ENCODE data around the gene TMEM167B. TPM values are rescaled to one million over a fixed set of nuclear protein-coding genes. Genes with fewer than 3 reads are reported as not detected.

TMEM167B gene
- total and polyA plus RNA-seq, 5 donors from 2014 or later = 29.3 to 69.7 (median 37.2) TPM

- Mint-ChIP-seq H3K9me3 (no peaks in the 10 kb centered on the region), H3K27ac (no peak overlapping the region), H3K4me1 (peaks cover 17 to 52% (median 32%) of the 10 kb centered on the region in 4 donors), H3K36me3 (peaks cover 21% of the 10 kb centered on the region), H3K27me3 (peaks cover 4% of the 10 kb centered on the region), H3K4me3 (peak overlapping the region in 1 of 4 donors; percentile 47)
- Histone ChIP-seq H3K4me1 (ENCODE audit: control insufficient read depth, insufficient read depth, low read length, poor library complexity, severe bottlenecking) (peaks cover 32% of the 10 kb centered on the region), H3K4me3 (ENCODE audit: low read depth, low read length) (no peak overlapping the region), H3K27ac (ENCODE audit: insufficient read depth, low read length, poor library complexity, severe bottlenecking) (no peak overlapping the region), H3K9me3 (ENCODE audit: control insufficient read depth in 2 of 2, low read length in 2 of 2) (no peaks in the 10 kb centered on the region), H3K36me3 (ENCODE audit: control insufficient read depth, insufficient read depth, low read length) (peaks cover 29% of the 10 kb centered on the region), H3K27me3 (ENCODE audit: control insufficient read depth, insufficient read depth, low read length) (no peaks in the 10 kb centered on the region)
- ATAC-seq (ENCODE audit: low read depth in 2 of 2) (no peak), DNase-seq (no peak)
Measured at GRCh38 chr1:109096120-109096519, 5.6 kb downstream of the TMEM167B start.

GRCh38 chr1:109099938-109100773 is 9.6 kb downstream of the TMEM167B start:
- peaks cover 14% of the 10 kb centered on the region for H3K36me3 ChIP-seq (ENCODE audit: control insufficient read depth, insufficient read depth, low read length)
- H3K4me3 Mint-ChIP-seq = peak overlapping the region; percentile 92 to 99 (median 97)
- peaks cover 2 to 28% (median 15%) of the 10 kb centered on the region in 4 donors for H3K4me1 Mint-ChIP-seq
- H3K27ac Mint-ChIP-seq = peak overlapping the region; percentile 96 to 98 (median 98)
- H3K36me3 Mint-ChIP-seq = peaks cover 11% of the 10 kb centered on the region
- H3K4me3 ChIP-seq (ENCODE audit: low read depth, low read length) = peak overlapping the region; percentile 78
- H3K4me1 ChIP-seq (ENCODE audit: control insufficient read depth, insufficient read depth, low read length, poor library complexity, severe bottlenecking) = peaks cover 14% of the 10 kb centered on the region
- peak; percentile 96 to 99 (median 97) for DNase-seq
- peaks cover 4% of the 10 kb centered on the region for H3K27me3 Mint-ChIP-seq
- H3K27me3 ChIP-seq (ENCODE audit: control insufficient read depth, insufficient read depth, low read length) = no peaks in the 10 kb centered on the region
- no peaks in the 10 kb centered on the region for H3K9me3 Mint-ChIP-seq
- H3K9me3 ChIP-seq (ENCODE audit: control insufficient read depth in 2 of 2, low read length in 2 of 2) = no peaks in the 10 kb centered on the region
- ATAC-seq (ENCODE audit: low read depth in 2 of 2) = peak; percentile 93 to 94
- peak overlapping the region; percentile 90 for H3K27ac ChIP-seq (ENCODE audit: insufficient read depth, low read length, poor library complexity, severe bottlenecking)

- ATAC-seq (ENCODE audit: low read depth in 2 of 2) (no peak), DNase-seq (no peak)
- Mint-ChIP-seq H3K9me3 (no peaks in the 10 kb centered on the region), H3K27me3 (no peaks in the 10 kb centered on the region), H3K4me1 (peaks cover 4 to 19% (median 10%) of the 10 kb centered on the region in 4 donors), H3K36me3 (peaks cover 3% of the 10 kb centered on the region), H3K4me3 (peak overlapping the region in 2 of 4 donors; percentile 7 to 49), H3K27ac (peak overlapping the region in 1 of 3 donors; percentile 71)
- Histone ChIP-seq H3K36me3 (ENCODE audit: control insufficient read depth, insufficient read depth, low read length) (no peaks in the 10 kb centered on the region), H3K4me3 (ENCODE audit: low read depth, low read length) (no peak overlapping the region), H3K27me3 (ENCODE audit: control insufficient read depth, insufficient read depth, low read length) (no peaks in the 10 kb centered on the region), H3K27ac (ENCODE audit: insufficient read depth, low read length, poor library complexity, severe bottlenecking) (no peak overlapping the region), H3K4me1 (ENCODE audit: control insufficient read depth, insufficient read depth, low read length, poor library complexity, severe bottlenecking) (peaks cover 14% of the 10 kb centered on the region), H3K9me3 (ENCODE audit: control insufficient read depth in 2 of 2, low read length in 2 of 2) (no peaks in the 10 kb centered on the region)
Measured at GRCh38 chr1:109104364-109105151, 14.0 kb downstream of the TMEM167B start.

- Mint-ChIP-seq H3K9me3 (no peaks in the 10 kb centered on the region), H3K4me3 (no peak overlapping the region), H3K27me3 (peaks cover 4% of the 10 kb centered on the region), H3K4me1 (peaks cover 0 to 11% (median 7%) of the 10 kb centered on the region in 4 donors), H3K27ac (peak overlapping the region in 2 of 3 donors; percentile 49 to 71), H3K36me3 (peaks cover 3% of the 10 kb centered on the region)
- Histone ChIP-seq H3K9me3 (ENCODE audit: control insufficient read depth in 2 of 2, low read length in 2 of 2) (no peaks in the 10 kb centered on the region), H3K4me1 (ENCODE audit: control insufficient read depth, insufficient read depth, low read length, poor library complexity, severe bottlenecking) (peaks cover 3% of the 10 kb centered on the region), H3K27me3 (ENCODE audit: control insufficient read depth, insufficient read depth, low read length) (peaks cover 2% of the 10 kb centered on the region), H3K4me3 (ENCODE audit: low read depth, low read length) (no peak overlapping the region), H3K36me3 (ENCODE audit: control insufficient read depth, insufficient read depth, low read length) (no peaks in the 10 kb centered on the region), H3K27ac (ENCODE audit: insufficient read depth, low read length, poor library complexity, severe bottlenecking) (no peak overlapping the region)
- ATAC-seq (ENCODE audit: low read depth in 2 of 2) (no peak), DNase-seq (no peak)
Measured at GRCh38 chr1:109105881-109106280, 15.3 kb downstream of the TMEM167B start.

GRCh38 chr1:109107785-109108184 is 17.2 kb downstream of the TMEM167B start:
- no peak overlapping the region for H3K27ac ChIP-seq (ENCODE audit: insufficient read depth, low read length, poor library complexity, severe bottlenecking)
- Mint-ChIP-seq H3K4me1 (peaks cover 5 to 10% (median 7%) of the 10 kb centered on the region in 4 donors), H3K27me3 (peaks cover 9% of the 10 kb centered on the region), H3K9me3 (no peaks in the 10 kb centered on the region), H3K36me3 (no peaks in the 10 kb centered on the region), H3K4me3 (no peak overlapping the region), H3K27ac (peak overlapping the region in 1 of 3 donors; percentile 54)
- H3K4me1 ChIP-seq (ENCODE audit: control insufficient read depth, insufficient read depth, low read length, poor library complexity, severe bottlenecking) = peaks cover 8% of the 10 kb centered on the region
- no peaks in the 10 kb centered on the region for H3K36me3 ChIP-seq (ENCODE audit: control insufficient read depth, insufficient read depth, low read length)
- H3K27me3 ChIP-seq (ENCODE audit: control insufficient read depth, insufficient read depth, low read length) = peaks cover 2% of the 10 kb centered on the region
- H3K4me3 ChIP-seq (ENCODE audit: low read depth, low read length) = no peak overlapping the region
- DNase-seq (no peak), ATAC-seq (ENCODE audit: low read depth in 2 of 2) (no peak)
- no peaks in the 10 kb centered on the region for H3K9me3 ChIP-seq (ENCODE audit: control insufficient read depth in 2 of 2, low read length in 2 of 2)

GRCh38 chr1:109109906-109110305 is 19.3 kb downstream of the TMEM167B start:
- ATAC-seq (ENCODE audit: low read depth in 2 of 2) = no peak

GRCh38 chr1:109111386-109112055 is 21.0 kb downstream of the TMEM167B start:
- peaks cover 28% of the 10 kb centered on the region for H3K4me1 ChIP-seq (ENCODE audit: control insufficient read depth, insufficient read depth, low read length, poor library complexity, severe bottlenecking)
- H3K9me3 ChIP-seq (ENCODE audit: control insufficient read depth in 2 of 2, low read length in 2 of 2) = no peaks in the 10 kb centered on the region
- ATAC-seq (ENCODE audit: low read depth in 2 of 2) (no peak), DNase-seq (no peak)
- no peaks in the 10 kb centered on the region for H3K36me3 ChIP-seq (ENCODE audit: control insufficient read depth, insufficient read depth, low read length)
- peaks cover 2% of the 10 kb centered on the region for H3K27me3 ChIP-seq (ENCODE audit: control insufficient read depth, insufficient read depth, low read length)
- H3K27ac Mint-ChIP-seq = peak overlapping the region; percentile 21 to 97 (median 54)
- H3K36me3 Mint-ChIP-seq = no peaks in the 10 kb centered on the region
- H3K4me1 Mint-ChIP-seq = peaks cover 15 to 35% (median 22%) of the 10 kb centered on the region in 4 donors
- peak overlapping the region; percentile 67 for H3K27ac ChIP-seq (ENCODE audit: insufficient read depth, low read length, poor library complexity, severe bottlenecking)
- H3K9me3 Mint-ChIP-seq = peaks cover 0 to 2% (median 0%) of the 10 kb centered on the region in 7 donors
- peak overlapping the region in 2 of 4 donors; percentile 86 to 98 for H3K4me3 Mint-ChIP-seq
- H3K27me3 Mint-ChIP-seq = peaks cover 14% of the 10 kb centered on the region
- no peak overlapping the region for H3K4me3 ChIP-seq (ENCODE audit: low read depth, low read length)

More at GRCh38 chr1:109109906-109110305, 19.3 kb downstream of the TMEM167B start:
- Histone ChIP-seq H3K36me3 (ENCODE audit: control insufficient read depth, insufficient read depth, low read length) (no peaks in the 10 kb centered on the region), H3K4me1 (ENCODE audit: control insufficient read depth, insufficient read depth, low read length, poor library complexity, severe bottlenecking) (peaks cover 28% of the 10 kb centered on the region), H3K9me3 (ENCODE audit: control insufficient read depth in 2 of 2, low read length in 2 of 2) (no peaks in the 10 kb centered on the region), H3K4me3 (ENCODE audit: low read depth, low read length) (no peak overlapping the region), H3K27me3 (ENCODE audit: control insufficient read depth, insufficient read depth, low read length) (peaks cover 2% of the 10 kb centered on the region), H3K27ac (ENCODE audit: insufficient read depth, low read length, poor library complexity, severe bottlenecking) (no peak overlapping the region)
- no peak overlapping the region for H3K4me3 Mint-ChIP-seq
- peaks cover 14 to 27% (median 20%) of the 10 kb centered on the region in 4 donors for H3K4me1 Mint-ChIP-seq
- peaks cover 14% of the 10 kb centered on the region for H3K27me3 Mint-ChIP-seq
- DNase-seq = no peak
- peaks cover 0 to 2% (median 0%) of the 10 kb centered on the region in 7 donors for H3K9me3 Mint-ChIP-seq
- no peak overlapping the region for H3K27ac Mint-ChIP-seq
- no peaks in the 10 kb centered on the region for H3K36me3 Mint-ChIP-seq

Measured in CD4-positive, CD25-positive, alpha-beta regulatory T cell (primary cell).